GM21717 (cell line): ENCODE results near the gene PORCN.

Source experiments
- ATAC-seq: cut with Tn5 transposase; IDR thresholded peaks from one replicate; pipeline ENCODE4 v1.9.1; 2021; ENCODE audit warnings: mild to moderate bottlenecking, moderate library complexity; ENCODE audit not compliant: unreplicated experiment

Gene PORCN

GRCh38 chrX:48475774-48476577 is 32.8 kb upstream of the PORCN start, which contains the start of gene FTSJ1:
FTSJ1 (plus strand) TSS chrX:48476199; CDS start chrX:48478048, 1,849 bp downstream.
- peak; percentile 82 for ATAC-seq

- no peak for ATAC-seq
Observed at GRCh38 chrX:48476919-48477318, 31.9 kb upstream of the PORCN start.

DNA sequence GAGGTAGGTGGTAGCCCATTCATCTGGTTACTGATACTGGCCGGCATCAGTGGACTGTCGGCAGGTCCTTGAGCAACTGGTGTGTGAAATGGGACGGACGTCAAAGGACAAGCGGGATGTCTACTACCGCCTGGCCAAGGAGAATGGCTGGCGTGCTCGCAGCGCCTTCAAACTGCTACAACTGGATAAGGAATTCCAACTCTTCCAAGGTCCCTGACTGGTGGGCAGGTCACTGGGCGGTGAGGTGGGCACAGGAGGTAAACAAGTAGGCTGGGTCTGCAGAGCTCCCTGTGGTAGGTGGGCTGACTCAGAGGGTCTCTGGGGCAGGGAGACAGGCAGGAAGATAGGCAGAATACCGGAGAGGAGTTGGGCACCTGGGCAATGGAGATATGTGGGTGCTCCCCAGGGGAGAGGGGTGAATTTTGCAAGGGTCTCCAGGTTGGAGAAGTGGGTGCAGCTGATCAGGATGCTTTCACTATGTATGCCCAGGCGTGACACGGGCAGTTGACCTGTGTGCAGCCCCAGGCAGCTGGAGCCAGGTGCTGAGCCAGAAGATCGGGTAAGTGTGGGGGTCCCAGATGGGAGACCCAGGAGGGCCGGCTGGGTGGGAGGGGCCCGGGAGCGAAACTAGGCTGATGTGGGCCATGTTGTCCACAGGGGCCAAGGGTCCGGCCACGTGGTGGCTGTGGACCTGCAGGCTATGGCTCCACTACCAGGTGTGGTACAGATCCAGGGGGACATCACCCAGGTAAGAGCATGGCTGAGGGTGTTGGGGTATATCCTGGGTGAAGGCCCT is 30.6 kb upstream of the PORCN start:
- no peak for ATAC-seq

GRCh38 chrX:48478806-48479205 is 30.0 kb upstream of the PORCN start:
- no peak for ATAC-seq

- no peak for ATAC-seq
Observed at GRCh38 chrX:48480142-48480541, 28.6 kb upstream of the PORCN start.

DNA sequence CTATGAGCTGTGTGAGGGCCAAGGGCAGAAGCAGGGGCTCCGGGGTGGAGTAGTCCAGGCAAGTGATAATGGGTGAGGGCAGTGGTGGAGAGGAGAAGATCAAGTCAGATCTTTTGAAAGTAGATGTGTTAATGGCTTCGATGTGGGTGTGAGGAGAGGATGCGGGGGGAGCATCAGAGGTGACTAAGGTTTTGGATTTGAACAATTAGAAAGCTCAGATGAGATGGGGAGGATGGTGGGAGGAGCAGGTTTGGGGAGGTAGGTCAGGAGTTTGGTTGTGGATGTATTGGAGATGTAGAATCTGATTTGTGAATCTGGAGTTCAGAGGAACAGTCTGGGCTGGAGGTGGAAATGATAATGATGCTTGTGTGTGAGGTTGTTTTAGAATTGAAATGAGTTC is 28.2 kb upstream of the PORCN start:
- ATAC-seq, result no peak

DNA sequence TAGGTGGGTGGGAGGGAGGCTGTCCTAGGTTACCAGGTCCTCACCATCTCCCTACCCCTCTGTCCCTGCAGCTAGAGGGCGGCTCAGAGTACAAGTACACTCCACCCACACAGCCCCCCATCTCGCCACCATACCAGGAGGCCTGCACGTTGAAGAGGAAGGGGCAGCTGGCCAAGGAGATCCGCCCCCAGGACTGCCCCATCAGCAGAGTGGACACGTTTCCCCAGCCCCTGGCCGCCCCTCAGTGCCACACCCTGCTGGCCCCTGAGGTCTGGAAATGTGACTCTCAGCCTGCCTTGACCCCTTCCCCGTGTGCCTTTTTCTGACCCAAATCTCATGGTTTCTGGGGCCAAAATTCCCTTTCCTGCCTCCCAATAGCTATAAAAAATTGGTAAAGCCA is 26.3 kb upstream of the PORCN start:
- ATAC-seq, result no peak

DNA sequence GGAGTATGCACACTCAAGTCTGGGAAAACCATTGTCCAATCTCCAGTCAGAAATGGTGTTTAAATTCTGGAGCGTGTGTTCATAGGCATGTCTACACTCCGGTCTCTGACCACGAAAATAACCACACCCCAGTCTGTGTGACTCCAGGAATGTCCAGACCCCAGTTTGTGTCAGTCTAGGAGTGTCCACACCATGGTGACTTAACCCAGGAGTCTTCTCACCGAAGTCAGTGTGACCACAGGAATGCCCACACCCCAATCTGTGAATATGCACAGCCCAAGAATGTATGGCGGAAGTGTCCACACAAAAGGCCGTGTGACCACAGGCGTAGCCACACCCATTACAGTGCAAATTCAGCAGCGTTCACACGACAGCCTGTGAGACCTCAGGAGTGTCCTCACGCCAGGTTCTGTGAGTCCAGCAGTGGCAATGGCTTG is 21.4 kb upstream of the PORCN start:
- ATAC-seq, result no peak

DNA sequence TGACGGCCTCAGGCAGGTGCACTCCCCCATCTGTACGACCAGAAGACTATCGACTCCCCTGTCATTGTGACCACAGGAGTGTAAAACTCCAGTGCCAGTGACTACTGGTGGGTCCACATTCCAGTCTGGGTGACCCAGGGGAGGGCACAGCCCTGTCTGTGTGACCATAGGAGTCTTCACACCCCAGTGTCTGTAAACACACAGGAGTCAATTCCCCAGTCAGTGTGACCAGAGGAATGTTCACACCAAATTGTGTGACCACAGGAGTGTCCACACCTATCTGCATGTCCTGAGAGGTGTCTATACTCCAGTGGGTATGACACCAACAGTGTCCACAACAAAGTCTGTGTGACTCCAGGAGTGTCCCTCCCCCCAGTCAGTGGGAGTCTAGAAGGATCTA is 20.8 kb upstream of the PORCN start:
- ATAC-seq, result no peak

- ATAC-seq, result no peak
Observed at GRCh38 chrX:48489296-48489695, 19.5 kb upstream of the PORCN start.

DNA sequence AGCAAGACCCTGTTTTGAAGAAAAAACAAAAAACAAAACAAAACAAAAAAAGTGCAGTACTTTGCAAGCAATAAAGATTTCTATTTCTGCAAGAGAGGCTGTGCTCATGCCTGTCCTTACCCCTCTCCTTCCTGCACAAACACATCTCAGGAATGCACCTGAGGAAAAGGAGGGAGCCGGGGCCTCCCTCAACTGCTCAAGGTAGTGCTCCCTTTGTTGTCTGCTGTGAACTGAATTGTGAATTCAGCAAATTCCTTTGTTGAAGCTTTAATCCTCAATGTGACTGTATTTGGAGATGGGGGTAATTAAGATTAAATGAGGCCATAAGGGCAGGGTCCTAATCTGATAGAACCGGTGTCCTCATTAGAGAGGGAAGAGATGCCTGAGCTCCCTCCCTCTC is 18.9 kb upstream of the PORCN start:
- ATAC-seq, result no peak

- ATAC-seq, result no peak
Observed at GRCh38 chrX:48490661-48491060, 18.1 kb upstream of the PORCN start.

- no peak for ATAC-seq
Observed at GRCh38 chrX:48491809-48492208, 17.0 kb upstream of the PORCN start.

GRCh38 chrX:48492293-48492910 is 16.4 kb upstream of the PORCN start:
- no peak for ATAC-seq

DNA sequence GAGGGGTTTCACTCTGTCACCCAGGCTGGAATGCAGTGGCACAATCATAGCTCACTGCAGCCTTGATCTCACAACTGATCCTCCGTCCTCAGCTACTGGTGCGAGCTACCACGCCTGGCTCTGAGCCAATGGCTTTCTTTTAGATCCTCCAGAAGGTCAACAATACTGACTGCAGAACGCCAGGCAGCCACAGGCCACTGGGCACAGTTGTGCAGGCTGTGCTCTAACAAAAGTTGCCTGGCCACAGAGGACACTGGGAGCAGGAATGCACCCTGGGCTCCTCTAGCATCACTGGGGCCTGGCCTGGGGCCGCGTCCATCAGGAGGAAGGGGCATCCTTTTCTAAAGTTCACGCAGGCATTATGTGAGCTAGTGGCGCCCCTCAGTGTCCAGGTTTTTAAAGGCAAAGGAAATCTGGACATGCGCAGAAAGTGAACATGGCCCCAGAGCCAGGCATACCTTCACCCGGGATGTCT is 14.9 kb upstream of the PORCN start:
- ATAC-seq, result no peak

DNA sequence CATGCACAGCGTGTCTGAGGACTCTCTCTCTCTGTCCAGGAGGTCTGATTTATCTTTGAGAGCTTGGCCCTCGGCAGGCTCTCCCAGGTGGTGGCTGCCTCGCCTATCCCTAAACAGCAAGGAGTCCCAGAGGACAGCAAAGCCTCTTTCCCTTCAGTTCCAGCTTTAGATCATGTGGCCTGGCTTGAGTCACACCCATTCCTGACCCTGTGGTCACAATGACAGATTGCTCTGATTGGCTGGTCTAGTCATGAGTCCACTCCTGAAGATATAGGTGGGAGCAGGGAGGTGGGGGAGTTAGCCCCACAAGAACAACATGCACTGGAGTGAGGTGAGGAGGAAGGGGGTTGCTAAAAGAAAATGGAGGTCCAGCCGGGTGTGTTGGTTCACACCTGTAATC is 12.1 kb upstream of the PORCN start:
- ATAC-seq, result no peak

DNA sequence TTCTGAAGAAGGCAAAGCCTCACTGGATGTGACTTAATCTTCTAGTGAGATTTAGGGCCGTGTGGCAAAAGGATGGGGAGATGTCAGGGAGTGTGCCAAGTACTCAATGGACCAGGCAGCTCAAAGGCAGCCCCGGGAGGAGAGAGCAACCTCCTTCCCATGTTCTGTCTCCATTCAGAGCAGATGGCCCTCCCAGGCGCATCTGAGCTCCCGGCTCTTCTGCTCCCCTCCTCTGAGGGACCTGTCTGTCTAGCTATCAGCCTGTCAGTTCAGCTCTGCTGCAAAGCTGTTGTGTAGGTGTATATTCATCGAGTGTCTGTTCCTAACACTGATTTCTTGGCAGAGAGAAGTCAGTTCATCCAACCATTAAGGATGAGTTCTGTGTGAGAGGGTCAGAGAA is 10.9 kb upstream of the PORCN start:
- ATAC-seq, result no peak

GRCh38 chrX:48498374-48498809 is 10.4 kb upstream of the PORCN start:
- ATAC-seq, result no peak

DNA sequence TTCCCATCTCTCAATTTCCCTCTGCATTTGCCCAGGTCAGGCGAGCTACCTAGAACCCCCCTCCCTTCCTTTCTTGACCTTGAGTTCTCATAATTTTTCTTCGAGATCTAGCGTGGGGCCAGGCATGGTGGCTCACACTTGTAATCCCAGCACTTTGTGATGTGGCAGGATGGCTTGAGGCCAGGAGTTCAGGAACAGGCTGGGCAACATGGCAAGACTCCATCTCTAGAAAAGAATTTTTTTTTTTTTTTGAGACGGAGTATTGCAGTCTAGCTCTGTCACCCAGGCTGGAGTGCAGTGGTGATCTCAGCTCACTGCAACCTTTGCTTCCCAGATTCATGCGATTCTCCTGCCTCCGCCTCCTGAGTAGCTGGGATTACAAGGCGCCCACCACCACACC is 4.5 kb upstream of the PORCN start:
- ATAC-seq, result no peak

- ATAC-seq, result no peak
Observed at GRCh38 chrX:48505481-48505880, 3.3 kb upstream of the PORCN start.

GRCh38 chrX:48507246-48507645 is 1.5 kb upstream of the PORCN start:
- ATAC-seq, result no peak

DNA sequence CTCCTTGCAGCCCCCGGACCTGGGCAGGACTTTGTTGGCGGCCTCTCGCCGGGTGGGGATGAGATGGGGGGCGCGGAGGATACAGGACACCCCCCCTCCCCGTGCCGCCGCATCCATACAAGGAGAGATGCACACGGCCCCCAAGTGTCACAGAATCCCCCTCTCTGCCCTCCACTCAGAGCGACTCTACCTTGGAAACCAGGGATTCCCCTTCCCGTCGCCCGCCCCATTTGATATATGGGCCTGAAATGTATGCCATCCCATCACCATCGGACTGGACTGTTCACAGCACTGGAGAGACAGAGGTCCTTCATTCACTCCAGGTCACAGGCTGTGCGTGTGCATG is 426 bp downstream of the PORCN start:
- ATAC-seq, result peak; percentile 20
